ENCODE data around the gene NEURL1. TPM values are rescaled to one million over a fixed set of nuclear protein-coding genes. Genes with fewer than 3 reads are reported as not detected.

NEURL1 gene
- polyA plus RNA-seq, 3 donors, result 3.0 to 17.2 (median 3.3) TPM

DNA sequence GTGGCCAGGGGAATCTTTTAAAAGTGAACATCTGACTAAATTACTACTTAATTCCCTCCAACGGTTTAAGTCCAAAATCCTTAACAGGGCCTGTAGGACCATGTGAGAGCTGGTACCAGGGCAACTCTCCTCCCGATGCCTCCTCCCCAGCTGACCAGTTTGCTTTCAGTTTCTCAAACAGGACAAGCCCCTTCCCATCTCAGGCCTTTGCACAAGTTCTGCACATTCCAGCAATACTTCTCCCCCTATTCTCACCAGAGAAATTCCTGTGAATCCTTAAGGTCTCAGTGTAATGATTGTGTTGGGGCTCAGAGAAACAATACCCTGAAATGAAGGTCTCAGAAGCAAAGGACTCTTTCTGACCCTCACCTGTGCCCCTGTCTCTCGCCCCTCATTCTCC, 26.8 kb upstream of the NEURL1 start:
- Histone ChIP-seq H3K36me3 (replicated peaks in 1 of 2; ENCODE audit: control insufficient read depth in 1 of 2, insufficient read depth in 2 of 2, low read length in 2 of 2) (no peaks in the 10 kb centered on the region), H3K79me2 (ENCODE audit: insufficient read depth, low read length) (no peaks in the 10 kb centered on the region), H2AFZ (ENCODE audit: insufficient read depth, low read depth, low read length, poor library complexity, severe bottlenecking) (no peak overlapping the region), H3K27ac (ENCODE audit: low read depth in 1 of 2, low read length in 2 of 2) (peak overlapping the region in 1 of 2 donors; percentile 49), H4K20me1 (ENCODE audit: insufficient read depth, low read length) (no peaks in the 10 kb centered on the region), H3K4me2 (replicated peaks; ENCODE audit: extremely low read depth, low read length, poor library complexity, severe bottlenecking) (no peak overlapping the region), H3K9ac (ENCODE audit: insufficient read depth, low read length, poor library complexity, severe bottlenecking) (no peak overlapping the region), H3K9me3 (replicated peaks in 1 of 2; ENCODE audit: control insufficient read depth in 1 of 2, insufficient read depth in 1 of 2, low read length in 2 of 2) (no peaks in the 10 kb centered on the region), H3K4me3 (replicated peaks in 1 of 3; ENCODE audit: low read depth in 2 of 3, low read length in 3 of 3) (no peak overlapping the region), H3K27me3 (ENCODE audit: control insufficient read depth in 2 of 2, insufficient read depth in 2 of 2, low read length in 2 of 2) (no peaks in the 10 kb centered on the region), H3K4me1 (ENCODE audit: control insufficient read depth in 1 of 2, insufficient read depth in 2 of 2, low read length in 2 of 2) (peaks cover 69 to 74% of the 10 kb centered on the region in 2 donors)
- peak overlapping the region in 3 of 7 donors; percentile 12 to 71 (median 42) for H3K27ac Mint-ChIP-seq
- 71% methylated on average over 3 of the region's 3 CpGs for WGBS (ENCODE audit: insufficient coverage)
- peaks cover 74% of the 10 kb centered on the region for H3K4me1 Mint-ChIP-seq
- TF ChIP-seq, protein P1, sequence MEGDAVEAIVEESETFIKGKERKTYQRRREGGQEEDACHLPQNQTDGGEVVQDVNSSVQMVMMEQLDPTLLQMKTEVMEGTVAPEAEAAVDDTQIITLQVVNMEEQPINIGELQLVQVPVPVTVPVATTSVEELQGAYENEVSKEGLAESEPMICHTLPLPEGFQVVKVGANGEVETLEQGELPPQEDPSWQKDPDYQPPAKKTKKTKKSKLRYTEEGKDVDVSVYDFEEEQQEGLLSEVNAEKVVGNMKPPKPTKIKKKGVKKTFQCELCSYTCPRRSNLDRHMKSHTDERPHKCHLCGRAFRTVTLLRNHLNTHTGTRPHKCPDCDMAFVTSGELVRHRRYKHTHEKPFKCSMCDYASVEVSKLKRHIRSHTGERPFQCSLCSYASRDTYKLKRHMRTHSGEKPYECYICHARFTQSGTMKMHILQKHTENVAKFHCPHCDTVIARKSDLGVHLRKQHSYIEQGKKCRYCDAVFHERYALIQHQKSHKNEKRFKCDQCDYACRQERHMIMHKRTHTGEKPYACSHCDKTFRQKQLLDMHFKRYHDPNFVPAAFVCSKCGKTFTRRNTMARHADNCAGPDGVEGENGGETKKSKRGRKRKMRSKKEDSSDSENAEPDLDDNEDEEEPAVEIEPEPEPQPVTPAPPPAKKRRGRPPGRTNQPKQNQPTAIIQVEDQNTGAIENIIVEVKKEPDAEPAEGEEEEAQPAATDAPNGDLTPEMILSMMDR (IDR thresholded peaks at IDR 0.05), result no peak
- intact Hi-C loops (cut with micrococcal nuclease), result no loop called here
- H3K36me3 Mint-ChIP-seq, result peaks cover 2 to 3% of the 10 kb centered on the region in 2 donors
- peaks cover 0 to 11% (median 4%) of the 10 kb centered on the region in 7 donors for H3K9me3 Mint-ChIP-seq
- no peak for DNase-seq
- no peak overlapping the region for H3K4me3 Mint-ChIP-seq
- H3K27me3 Mint-ChIP-seq (ENCODE audit: low read depth in 3 of 3), result peaks cover 0 to 5% (median 2%) of the 10 kb centered on the region in 3 donors

DNA sequence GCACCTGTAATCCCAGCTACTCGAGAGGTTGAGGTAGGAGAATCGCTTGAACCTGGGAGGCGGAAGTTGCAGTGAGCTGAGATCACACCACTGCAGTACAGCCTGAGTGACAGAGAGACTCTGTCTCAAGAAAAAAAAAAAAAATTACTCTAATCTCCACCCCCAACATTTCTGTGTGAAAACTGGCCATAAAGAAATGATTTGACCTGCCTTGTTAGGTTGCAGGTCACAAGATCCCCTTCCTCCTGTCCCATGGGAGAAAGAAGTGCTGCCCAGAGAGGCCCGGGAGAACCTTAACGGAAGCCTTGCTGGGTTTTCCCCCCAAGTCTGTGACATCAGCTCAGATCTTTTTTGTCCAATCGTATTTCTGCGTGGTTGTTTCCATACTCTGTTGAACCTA, 26.1 kb upstream of the NEURL1 start:
- Histone ChIP-seq H4K20me1 (ENCODE audit: insufficient read depth, low read length) (no peaks in the 10 kb centered on the region), H3K27ac (ENCODE audit: low read depth in 1 of 2, low read length in 2 of 2) (peak overlapping the region in 1 of 2 donors; percentile 49)
- peaks cover 81% of the 10 kb centered on the region for H3K4me1 Mint-ChIP-seq

More for the DNA sequence above, 26.1 kb upstream of the NEURL1 start:
- peak in 1 of 3 donors; percentile 37 for DNase-seq
- peaks cover 76 to 80% of the 10 kb centered on the region in 2 donors for H3K4me1 ChIP-seq (ENCODE audit: control insufficient read depth in 1 of 2, insufficient read depth in 2 of 2, low read length in 2 of 2)
- peak overlapping the region in 2 of 7 donors; percentile 36 to 48 for H3K27ac Mint-ChIP-seq
- H3K4me2 ChIP-seq (replicated peaks; ENCODE audit: extremely low read depth, low read length, poor library complexity, severe bottlenecking), result no peak overlapping the region
- H3K9ac ChIP-seq (ENCODE audit: insufficient read depth, low read length, poor library complexity, severe bottlenecking), result no peak overlapping the region
- peak overlapping the region in 1 of 3 experiments; percentile 4 for H3K4me3 ChIP-seq (replicated peaks in 1 of 3; ENCODE audit: low read depth in 2 of 3, low read length in 3 of 3)
- TF ChIP-seq, protein P1 (IDR thresholded peaks at IDR 0.05), result no peak
- H3K4me3 Mint-ChIP-seq, result no peak overlapping the region
- peaks cover 0 to 6% (median 2%) of the 10 kb centered on the region in 3 donors for H3K27me3 Mint-ChIP-seq (ENCODE audit: low read depth in 3 of 3)
- intact Hi-C loops (cut with micrococcal nuclease), result no loop called here
- H3K36me3 ChIP-seq (replicated peaks in 1 of 2; ENCODE audit: control insufficient read depth in 1 of 2, insufficient read depth in 2 of 2, low read length in 2 of 2), result no peaks in the 10 kb centered on the region
- peaks cover 2 to 3% of the 10 kb centered on the region in 2 donors for H3K36me3 Mint-ChIP-seq
- WGBS (ENCODE audit: insufficient coverage), result 81% methylated on average over 2 of the region's 7 CpGs
- no peaks in the 10 kb centered on the region for H3K27me3 ChIP-seq (ENCODE audit: control insufficient read depth in 2 of 2, insufficient read depth in 2 of 2, low read length in 2 of 2)
- H3K79me2 ChIP-seq (ENCODE audit: insufficient read depth, low read length), result no peaks in the 10 kb centered on the region
- H3K9me3 Mint-ChIP-seq, result peaks cover 0 to 11% (median 4%) of the 10 kb centered on the region in 7 donors
- no peak overlapping the region for H2AFZ ChIP-seq (ENCODE audit: insufficient read depth, low read depth, low read length, poor library complexity, severe bottlenecking)
- H3K9me3 ChIP-seq (replicated peaks in 1 of 2; ENCODE audit: control insufficient read depth in 1 of 2, insufficient read depth in 1 of 2, low read length in 2 of 2), result no peaks in the 10 kb centered on the region
